Measurements from ENCODE around the gene CDK18.

The CDK18 gene

DNA sequence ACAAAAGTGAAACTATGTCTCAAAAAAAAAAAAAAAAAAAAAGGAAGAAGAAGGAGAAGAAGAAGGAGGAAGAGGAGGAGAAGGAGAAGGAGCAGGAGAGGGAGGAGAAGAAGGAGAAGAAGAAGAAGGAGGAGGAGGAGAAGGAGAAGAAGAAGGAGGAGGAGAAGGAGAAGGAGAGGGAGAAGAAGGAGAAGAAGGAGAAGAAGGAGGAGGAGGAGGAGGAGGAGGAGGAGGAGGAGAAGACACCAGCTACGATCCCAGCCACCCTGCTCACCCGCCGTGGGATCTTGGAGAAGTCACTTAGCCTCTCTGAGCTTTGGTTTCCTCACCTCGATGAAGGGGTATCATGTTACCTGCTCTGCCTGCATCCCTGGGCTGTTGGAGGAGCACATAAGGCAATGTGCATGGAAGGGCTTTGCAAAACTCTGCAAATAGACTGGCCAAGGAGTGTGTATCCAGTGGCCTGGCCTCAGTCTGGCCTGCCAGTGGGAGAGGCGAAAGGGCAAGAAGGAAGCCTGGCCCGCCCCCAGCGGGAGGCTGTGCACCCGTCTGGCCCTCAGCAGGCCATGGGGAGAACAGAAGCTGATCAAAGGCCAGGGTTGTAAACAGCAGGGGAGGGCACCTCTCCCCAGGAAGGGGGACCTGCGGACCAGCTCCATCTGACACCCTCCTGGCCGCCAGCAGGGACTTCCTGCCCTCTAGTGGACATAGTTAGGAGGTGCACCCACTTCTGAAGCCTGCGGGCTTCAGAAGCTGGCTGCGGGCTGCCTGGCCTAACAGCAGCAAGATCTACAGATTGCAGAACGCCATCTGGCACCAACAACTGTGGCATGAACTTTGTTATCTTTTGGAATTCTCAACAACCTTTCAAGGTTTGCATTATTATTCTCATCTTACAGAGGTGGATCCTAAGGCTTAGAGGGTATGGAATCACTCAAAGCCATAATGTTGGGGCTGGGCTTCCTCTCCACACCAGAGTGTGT lies 19.2 kb upstream of the CDK18 start:
- 17% methylated on average over 12 of the region's 13 CpGs for WGBS
- Histone ChIP-seq H2AFZ (ENCODE audit: low read depth, low read length) (no peak overlapping the region), H3K4me3 (ENCODE audit: insufficient read depth in 1 of 2, low read depth in 1 of 2, low read length in 2 of 2) (no peak overlapping the region), H3K14ac (ENCODE audit: low read length in 2 of 2) (no peak overlapping the region), H2BK12ac (ENCODE audit: low read length in 2 of 2) (no peak overlapping the region), H3K9me3 (ENCODE audit: control insufficient read depth, low read length) (no peaks in the 10 kb centered on the region), H4K8ac (ENCODE audit: low read length) (no peak overlapping the region), H3K9ac (ENCODE audit: low read length) (no peak overlapping the region), H2BK5ac (ENCODE audit: low read depth, low read length, poor library complexity, severe bottlenecking) (no peak overlapping the region), H3K27me3 (ENCODE audit: control insufficient read depth in 1 of 2, insufficient read depth in 1 of 2, low read length in 2 of 2) (peaks cover 62 to 87% of the 10 kb centered on the region in 2 experiments), H2AK5ac (ENCODE audit: low read length, severe bottlenecking) (no peak overlapping the region), H3K4me2 (ENCODE audit: low read length, poor library complexity, severe bottlenecking) (no peak overlapping the region), H4K91ac (ENCODE audit: low read length) (no peak overlapping the region), H3K18ac (ENCODE audit: low read depth in 1 of 2, low read length in 2 of 2) (no peak overlapping the region), H3K27ac (ENCODE audit: low read length, poor library complexity, severe bottlenecking) (no peak overlapping the region), H3K4ac (ENCODE audit: low read depth in 1 of 2, low read length in 2 of 2) (no peak overlapping the region), H3K79me1 (replicated peaks; ENCODE audit: low read length, poor library complexity, severe bottlenecking) (no peaks in the 10 kb centered on the region), H2BK120ac (ENCODE audit: low read depth, low read length) (no peak overlapping the region), H3K36me3 (ENCODE audit: control insufficient read depth in 1 of 2, insufficient read depth in 2 of 2, low read depth in 1 of 2, low read length in 2 of 2) (no peaks in the 10 kb centered on the region), H3K23ac (ENCODE audit: low read length in 2 of 2) (no peak overlapping the region), H2BK15ac (ENCODE audit: low read depth, poor library complexity, severe bottlenecking) (no peak overlapping the region), H3K4me1 (ENCODE audit: control insufficient read depth, insufficient read depth, low read depth, low read length) (no peaks in the 10 kb centered on the region)
- DNase-seq = peak; percentile 70

DNA sequence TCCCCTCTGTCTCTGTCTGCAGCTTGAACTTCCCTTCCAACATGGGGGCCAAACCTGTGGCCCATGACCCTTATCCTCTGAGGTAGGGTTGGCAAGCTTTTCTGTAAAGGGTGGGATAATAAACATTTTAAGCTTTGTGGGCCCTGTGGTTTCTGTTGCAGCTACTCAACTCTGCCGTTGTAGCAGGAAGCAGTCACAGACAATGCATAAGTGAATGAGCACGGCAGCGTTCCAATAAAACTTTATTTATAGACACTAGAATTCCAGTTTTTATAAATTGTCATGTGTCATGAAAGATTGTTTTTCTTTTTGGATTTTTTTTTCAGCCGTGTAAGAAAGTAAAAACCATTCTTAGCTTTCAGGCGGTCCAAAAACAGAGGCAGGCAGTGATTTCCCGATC lies 18.2 kb upstream of the CDK18 start:
- Histone ChIP-seq H3K9ac (ENCODE audit: low read length) (no peak overlapping the region), H3K18ac (ENCODE audit: low read depth in 1 of 2, low read length in 2 of 2) (no peak overlapping the region), H3K27ac (ENCODE audit: low read length, poor library complexity, severe bottlenecking) (no peak overlapping the region), H3K36me3 (ENCODE audit: control insufficient read depth in 1 of 2, insufficient read depth in 2 of 2, low read depth in 1 of 2, low read length in 2 of 2) (no peaks in the 10 kb centered on the region), H3K79me1 (replicated peaks; ENCODE audit: low read length, poor library complexity, severe bottlenecking) (no peaks in the 10 kb centered on the region), H3K4me2 (ENCODE audit: low read length, poor library complexity, severe bottlenecking) (no peak overlapping the region), H3K4ac (ENCODE audit: low read depth in 1 of 2, low read length in 2 of 2) (no peak overlapping the region), H3K27me3 (ENCODE audit: control insufficient read depth in 1 of 2, insufficient read depth in 1 of 2, low read length in 2 of 2) (peaks cover 62 to 81% of the 10 kb centered on the region in 2 experiments), H2BK5ac (ENCODE audit: low read depth, low read length, poor library complexity, severe bottlenecking) (no peak overlapping the region), H2BK15ac (ENCODE audit: low read depth, poor library complexity, severe bottlenecking) (no peak overlapping the region), H3K14ac (ENCODE audit: low read length in 2 of 2) (no peak overlapping the region), H3K9me3 (ENCODE audit: control insufficient read depth, low read length) (no peaks in the 10 kb centered on the region), H3K4me3 (ENCODE audit: insufficient read depth in 1 of 2, low read depth in 1 of 2, low read length in 2 of 2) (no peak overlapping the region), H4K91ac (ENCODE audit: low read length) (no peak overlapping the region), H4K8ac (ENCODE audit: low read length) (no peak overlapping the region), H3K4me1 (ENCODE audit: control insufficient read depth, insufficient read depth, low read depth, low read length) (no peaks in the 10 kb centered on the region), H2AFZ (ENCODE audit: low read depth, low read length) (no peak overlapping the region), H3K23ac (ENCODE audit: low read length in 2 of 2) (no peak overlapping the region), H2BK120ac (ENCODE audit: low read depth, low read length) (no peak overlapping the region), H2AK5ac (ENCODE audit: low read length, severe bottlenecking) (no peak overlapping the region), H2BK12ac (ENCODE audit: low read length in 2 of 2) (no peak overlapping the region)
- no peak for DNase-seq
- 94% methylated on average over 4 of the region's 6 CpGs for WGBS

- no peak overlapping the region for H2BK120ac ChIP-seq (ENCODE audit: low read depth, low read length)
- no peak overlapping the region for H3K4me2 ChIP-seq (ENCODE audit: low read length, poor library complexity, severe bottlenecking)
- H3K18ac ChIP-seq (ENCODE audit: low read depth in 1 of 2, low read length in 2 of 2) = no peak overlapping the region
- H3K4me1 ChIP-seq (ENCODE audit: control insufficient read depth, insufficient read depth, low read depth, low read length) = peaks cover 11% of the 10 kb centered on the region
- no peaks in the 10 kb centered on the region for H3K79me1 ChIP-seq (replicated peaks; ENCODE audit: low read length, poor library complexity, severe bottlenecking)
- H2BK5ac ChIP-seq (ENCODE audit: low read depth, low read length, poor library complexity, severe bottlenecking) = no peak overlapping the region
- H3K4me3 ChIP-seq (ENCODE audit: insufficient read depth in 1 of 2, low read depth in 1 of 2, low read length in 2 of 2) = no peak overlapping the region
- 51% methylated on average over 9 of the region's 9 CpGs for WGBS
- no peak overlapping the region for H4K8ac ChIP-seq (ENCODE audit: low read length)
- H2BK12ac ChIP-seq (ENCODE audit: low read length in 2 of 2) = no peak overlapping the region
- no peak overlapping the region for H4K91ac ChIP-seq (ENCODE audit: low read length)
- no peak overlapping the region for H3K23ac ChIP-seq (ENCODE audit: low read length in 2 of 2)
- H3K4ac ChIP-seq (ENCODE audit: low read depth in 1 of 2, low read length in 2 of 2) = no peak overlapping the region
- peaks cover 57 to 72% of the 10 kb centered on the region in 2 experiments for H3K27me3 ChIP-seq (ENCODE audit: control insufficient read depth in 1 of 2, insufficient read depth in 1 of 2, low read length in 2 of 2)
- no peak overlapping the region for H2AFZ ChIP-seq (ENCODE audit: low read depth, low read length)
- no peaks in the 10 kb centered on the region for H3K9me3 ChIP-seq (ENCODE audit: control insufficient read depth, low read length)
- no peak overlapping the region for H3K14ac ChIP-seq (ENCODE audit: low read length in 2 of 2)
- no peak overlapping the region for H3K9ac ChIP-seq (ENCODE audit: low read length)
- DNase-seq = peak; percentile 74
- H2AK5ac ChIP-seq (ENCODE audit: low read length, severe bottlenecking) = no peak overlapping the region
- H3K27ac ChIP-seq (ENCODE audit: low read length, poor library complexity, severe bottlenecking) = no peak overlapping the region
- no peaks in the 10 kb centered on the region for H3K36me3 ChIP-seq (ENCODE audit: control insufficient read depth in 1 of 2, insufficient read depth in 2 of 2, low read depth in 1 of 2, low read length in 2 of 2)
- no peak overlapping the region for H2BK15ac ChIP-seq (ENCODE audit: low read depth, poor library complexity, severe bottlenecking)
Measured at GRCh38 chr1:205488074-205488723, 16.3 kb upstream of the CDK18 start.

GRCh38 chr1:205491794-205492193 lies 12.7 kb upstream of the CDK18 start:
- no peak overlapping the region for H3K27ac ChIP-seq (ENCODE audit: low read length, poor library complexity, severe bottlenecking)
- 95% methylated on average over 2 of the region's 4 CpGs for WGBS
- no peaks in the 10 kb centered on the region for H3K36me3 ChIP-seq (ENCODE audit: control insufficient read depth in 1 of 2, insufficient read depth in 2 of 2, low read depth in 1 of 2, low read length in 2 of 2)
- H3K9ac ChIP-seq (ENCODE audit: low read length) = no peak overlapping the region
- no peak overlapping the region for H3K4ac ChIP-seq (ENCODE audit: low read depth in 1 of 2, low read length in 2 of 2)
- no peak overlapping the region for H4K8ac ChIP-seq (ENCODE audit: low read length)
- H3K4me2 ChIP-seq (ENCODE audit: low read length, poor library complexity, severe bottlenecking) = no peak overlapping the region
- H2BK12ac ChIP-seq (ENCODE audit: low read length in 2 of 2) = no peak overlapping the region
- no peak overlapping the region for H2BK120ac ChIP-seq (ENCODE audit: low read depth, low read length)
- H2AK5ac ChIP-seq (ENCODE audit: low read length, severe bottlenecking) = no peak overlapping the region
- DNase-seq = no peak
- H3K79me1 ChIP-seq (replicated peaks; ENCODE audit: low read length, poor library complexity, severe bottlenecking) = no peaks in the 10 kb centered on the region
- no peak overlapping the region for H4K91ac ChIP-seq (ENCODE audit: low read length)
- H3K4me3 ChIP-seq (ENCODE audit: insufficient read depth in 1 of 2, low read depth in 1 of 2, low read length in 2 of 2) = no peak overlapping the region
- H3K4me1 ChIP-seq (ENCODE audit: control insufficient read depth, insufficient read depth, low read depth, low read length) = peaks cover 21% of the 10 kb centered on the region
- H3K27me3 ChIP-seq (ENCODE audit: control insufficient read depth in 1 of 2, insufficient read depth in 1 of 2, low read length in 2 of 2) = peaks cover 69 to 72% of the 10 kb centered on the region in 2 experiments
- no peak overlapping the region for H2AFZ ChIP-seq (ENCODE audit: low read depth, low read length)
- H3K9me3 ChIP-seq (ENCODE audit: control insufficient read depth, low read length) = no peaks in the 10 kb centered on the region
- no peak overlapping the region for H2BK5ac ChIP-seq (ENCODE audit: low read depth, low read length, poor library complexity, severe bottlenecking)
- no peak overlapping the region for H2BK15ac ChIP-seq (ENCODE audit: low read depth, poor library complexity, severe bottlenecking)
- H3K14ac ChIP-seq (ENCODE audit: low read length in 2 of 2) = no peak overlapping the region
- H3K18ac ChIP-seq (ENCODE audit: low read depth in 1 of 2, low read length in 2 of 2) = no peak overlapping the region
- no peak overlapping the region for H3K23ac ChIP-seq (ENCODE audit: low read length in 2 of 2)
